ENCODE data around the gene USE1.
A peak's percentile ranks its signal among the peaks of the same experiment; 100 is the strongest.
"Not testable (repeated sequence)": the region's sequence is repeated elsewhere in the genome, so short reads cannot be mapped to it uniquely, and the experiment has no call there.

The USE1 gene, protein sequence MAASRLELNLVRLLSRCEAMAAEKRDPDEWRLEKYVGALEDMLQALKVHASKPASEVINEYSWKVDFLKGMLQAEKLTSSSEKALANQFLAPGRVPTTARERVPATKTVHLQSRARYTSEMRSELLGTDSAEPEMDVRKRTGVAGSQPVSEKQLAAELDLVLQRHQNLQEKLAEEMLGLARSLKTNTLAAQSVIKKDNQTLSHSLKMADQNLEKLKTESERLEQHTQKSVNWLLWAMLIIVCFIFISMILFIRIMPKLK

DNA sequence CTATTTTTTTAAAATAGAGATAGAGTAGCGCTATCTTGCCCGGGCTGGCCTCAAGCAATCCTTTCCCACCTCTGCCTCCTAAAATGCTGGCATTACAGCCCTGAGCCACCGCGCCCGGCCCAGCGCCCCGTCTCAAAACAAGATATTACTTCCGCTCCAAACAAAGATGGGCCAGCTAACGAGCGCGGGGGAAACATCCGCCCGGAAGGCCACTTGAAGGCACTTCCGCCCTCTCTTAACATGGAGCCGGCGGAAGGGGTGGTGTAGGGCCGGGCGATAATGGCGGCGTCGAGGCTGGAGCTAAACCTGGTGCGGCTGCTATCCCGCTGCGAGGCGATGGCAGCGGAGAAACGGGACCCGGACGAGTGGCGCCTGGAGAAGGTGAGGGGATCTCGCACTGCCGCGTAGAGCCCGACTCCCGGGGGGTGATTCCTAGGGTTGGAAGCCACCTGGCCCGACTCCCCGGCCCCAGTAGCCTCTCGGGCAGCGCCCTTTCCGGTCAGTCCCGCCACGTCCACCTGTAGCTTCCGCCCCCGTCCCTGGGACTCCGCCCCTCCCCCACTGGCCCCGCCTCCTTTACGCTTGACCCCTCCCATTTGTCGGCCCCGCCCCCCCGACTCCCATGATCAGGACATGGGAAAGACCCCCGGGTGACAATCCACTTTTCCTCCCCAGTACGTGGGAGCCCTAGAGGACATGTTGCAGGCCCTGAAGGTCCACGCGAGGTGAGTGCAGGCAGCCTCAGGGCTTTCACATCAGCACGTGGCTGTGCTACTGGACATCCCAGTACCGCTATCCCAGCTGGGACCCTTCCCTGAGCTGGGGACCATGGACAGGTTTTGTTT, at the start of gene USE1:
Gene USE1, plus strand, starts transcription at position 231 of the 845 bp plus-strand sequence. Its CDS starts 49 bp downstream, at position 280.
- peaks cover 40% of the 10 kb centered on the region for H3K4me1 Mint-ChIP-seq
- peak within 1 kb of the TSS; percentile 87 to 92 for H3K4me3 Mint-ChIP-seq
- DNase-seq (peak; percentile 83 to 88), ATAC-seq (peak; percentile 97)
- no peaks in the 10 kb centered on the region for H3K27me3 Mint-ChIP-seq
- H3K27ac Mint-ChIP-seq, result peak within 1 kb of the TSS; percentile 97 to 99
- H3K9me3 Mint-ChIP-seq, result no peaks in the 10 kb centered on the region

DNA sequence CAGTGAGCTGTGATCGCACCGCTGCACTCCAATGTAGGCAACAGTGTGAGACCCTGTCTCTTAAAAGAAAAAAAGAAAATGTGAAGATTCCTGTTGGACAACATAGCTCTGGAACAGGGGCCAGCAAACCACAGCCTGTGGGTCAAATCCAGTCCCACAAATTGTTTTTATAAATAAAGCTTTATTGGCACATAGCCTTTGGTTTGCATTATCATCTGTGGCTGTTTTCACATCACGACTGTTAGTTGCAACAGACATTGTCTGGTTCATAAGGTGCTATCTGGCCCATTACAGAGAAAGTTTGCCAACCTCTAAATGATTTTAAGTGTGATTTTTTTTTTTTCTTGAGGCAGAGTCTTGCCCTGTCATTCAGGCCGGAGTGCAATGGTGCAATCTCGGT, 49.4 kb upstream of the USE1 start:
- ATAC-seq, result no peak
- peaks cover under 1% of the 10 kb centered on the region for H3K4me1 Mint-ChIP-seq
- DNase-seq, result no peak
- H3K27me3 Mint-ChIP-seq, result no peaks in the 10 kb centered on the region
- H3K9me3 Mint-ChIP-seq, result no peaks in the 10 kb centered on the region
- no peak overlapping the region for H3K27ac Mint-ChIP-seq
- H3K4me3 Mint-ChIP-seq, result no peak overlapping the region

DNA sequence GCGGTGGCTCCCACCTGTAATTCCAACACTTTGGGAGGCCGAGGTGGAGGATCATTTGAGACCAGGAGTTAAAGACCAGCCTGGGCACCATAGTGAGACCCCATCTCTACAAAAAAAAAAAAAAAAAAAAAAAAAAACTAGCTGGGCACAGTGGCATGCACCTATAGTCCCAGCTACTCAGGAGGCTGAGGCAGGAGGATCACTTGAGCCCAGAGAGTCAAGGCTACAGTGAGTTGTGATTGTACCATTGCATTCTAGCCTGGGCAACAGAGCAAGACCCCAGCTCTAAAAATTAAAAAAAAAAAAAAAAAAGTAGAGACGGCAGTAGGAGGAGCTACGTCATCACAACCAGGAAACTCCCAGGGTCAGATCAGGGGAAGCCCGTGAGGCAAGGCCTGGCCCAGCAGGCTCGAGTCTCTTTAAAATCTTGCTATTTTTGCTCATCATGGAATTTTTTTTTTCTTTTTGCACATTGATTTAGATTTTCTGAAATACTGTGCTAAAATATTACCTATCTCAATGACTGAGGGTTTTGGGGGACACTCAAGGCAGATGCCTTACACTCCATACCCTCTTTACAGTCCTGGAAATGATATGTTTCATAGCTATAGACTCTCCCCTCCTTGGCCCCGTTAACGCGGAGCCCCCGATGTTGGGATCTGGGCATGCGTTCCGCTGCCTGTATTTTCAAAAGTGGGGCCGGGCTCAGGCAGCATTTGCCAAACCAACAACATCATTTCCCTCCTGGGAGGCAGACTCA, 44.4 kb upstream of the USE1 start:
- Mint-ChIP-seq H3K4me3 (no peak overlapping the region), H3K27ac (peak overlapping the region; percentile 86), H3K9me3 (no peaks in the 10 kb centered on the region), H3K4me1 (peaks cover 19% of the 10 kb centered on the region), H3K27me3 (no peaks in the 10 kb centered on the region)
- peak; percentile 81 for ATAC-seq
- peak in 1 of 2 donors; percentile 48 for DNase-seq

DNA sequence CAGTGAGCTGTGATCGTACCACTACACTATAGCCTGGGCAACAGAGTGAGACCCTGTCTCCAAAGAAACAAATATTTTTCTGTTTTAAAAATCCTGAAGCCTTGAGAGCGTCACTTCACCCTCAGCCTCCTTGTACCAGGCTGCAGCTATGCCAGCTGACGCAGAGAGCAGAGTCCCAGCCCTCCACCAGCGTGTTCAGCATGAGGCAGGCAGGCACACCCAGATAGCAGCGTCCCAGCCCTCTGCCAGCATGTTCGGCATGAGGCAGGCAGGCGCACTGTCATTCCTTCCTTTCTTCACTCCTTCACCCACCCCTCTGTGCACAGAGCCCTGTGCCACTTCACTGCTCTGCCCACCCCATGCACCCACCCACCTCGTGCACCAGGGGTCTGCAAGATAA, 43.3 kb upstream of the USE1 start:
- Mint-ChIP-seq H3K27ac (peak overlapping the region in 1 of 2 donors; percentile 27), H3K27me3 (no peaks in the 10 kb centered on the region), H3K9me3 (no peaks in the 10 kb centered on the region), H3K4me3 (no peak overlapping the region), H3K4me1 (peaks cover 19% of the 10 kb centered on the region)
- DNase-seq (no peak), ATAC-seq (no peak)

DNA sequence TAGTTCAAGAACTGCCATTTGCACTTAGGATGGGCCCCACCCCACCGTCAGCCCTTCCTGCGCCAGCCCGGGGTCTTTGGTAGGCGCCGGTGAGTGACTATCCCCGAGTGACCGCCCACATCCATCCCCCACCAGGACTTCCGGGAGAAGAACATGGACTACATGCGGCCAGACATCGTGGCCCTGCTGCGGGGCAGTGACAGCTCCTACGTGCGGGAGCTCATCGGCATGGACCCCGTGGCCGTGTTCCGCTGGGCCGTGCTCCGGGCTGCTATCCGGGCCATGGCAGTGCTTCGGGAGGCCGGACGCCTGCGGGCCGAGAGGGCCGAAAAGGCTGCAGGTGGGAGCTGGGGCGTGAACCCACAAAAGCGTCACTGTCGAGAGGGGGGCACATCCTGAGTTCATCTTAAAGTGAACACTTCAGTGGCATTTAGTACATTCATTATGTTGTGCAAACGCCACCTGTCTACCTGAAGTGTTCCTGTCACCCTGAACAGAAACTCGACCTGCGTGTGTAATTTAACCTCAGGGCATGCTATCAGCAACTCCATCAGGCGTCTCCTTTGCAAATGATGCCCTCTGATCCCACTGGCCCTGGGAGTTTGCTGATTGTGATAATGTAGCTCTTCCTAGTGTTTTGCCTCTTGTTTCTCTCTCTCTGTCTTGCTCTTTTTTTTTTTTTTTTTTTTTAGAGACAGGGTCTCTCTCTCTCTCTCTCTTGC, 42.4 kb upstream of the USE1 start:
- DNase-seq (no peak), ATAC-seq (no peak)
- Mint-ChIP-seq H3K27ac (no peak overlapping the region), H3K4me1 (peaks cover 19% of the 10 kb centered on the region), H3K4me3 (no peak overlapping the region), H3K27me3 (no peaks in the 10 kb centered on the region), H3K9me3 (no peaks in the 10 kb centered on the region)

DNA sequence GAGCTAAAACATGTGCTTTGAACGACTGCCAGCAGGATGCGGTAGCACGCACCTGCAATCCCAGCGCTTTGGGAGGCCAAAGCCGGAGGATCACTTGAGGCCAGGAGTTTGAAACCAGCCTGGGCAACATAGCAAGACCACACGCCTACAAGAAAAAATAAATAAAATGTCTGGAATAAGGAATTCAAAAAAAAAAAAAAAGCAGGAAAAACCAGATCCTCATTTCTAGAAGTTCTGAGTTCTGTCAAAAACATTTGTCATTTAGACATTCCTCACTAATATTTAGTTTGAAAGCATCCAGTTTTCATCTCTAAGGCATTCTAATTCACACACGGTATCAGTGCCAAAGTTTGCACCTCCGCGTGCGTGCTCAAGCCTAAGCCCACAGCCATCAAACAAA, 36.9 kb upstream of the USE1 start:
- no peak overlapping the region for H3K27ac Mint-ChIP-seq
- H3K27me3 Mint-ChIP-seq, result no peaks in the 10 kb centered on the region
- no peak for DNase-seq

DNA sequence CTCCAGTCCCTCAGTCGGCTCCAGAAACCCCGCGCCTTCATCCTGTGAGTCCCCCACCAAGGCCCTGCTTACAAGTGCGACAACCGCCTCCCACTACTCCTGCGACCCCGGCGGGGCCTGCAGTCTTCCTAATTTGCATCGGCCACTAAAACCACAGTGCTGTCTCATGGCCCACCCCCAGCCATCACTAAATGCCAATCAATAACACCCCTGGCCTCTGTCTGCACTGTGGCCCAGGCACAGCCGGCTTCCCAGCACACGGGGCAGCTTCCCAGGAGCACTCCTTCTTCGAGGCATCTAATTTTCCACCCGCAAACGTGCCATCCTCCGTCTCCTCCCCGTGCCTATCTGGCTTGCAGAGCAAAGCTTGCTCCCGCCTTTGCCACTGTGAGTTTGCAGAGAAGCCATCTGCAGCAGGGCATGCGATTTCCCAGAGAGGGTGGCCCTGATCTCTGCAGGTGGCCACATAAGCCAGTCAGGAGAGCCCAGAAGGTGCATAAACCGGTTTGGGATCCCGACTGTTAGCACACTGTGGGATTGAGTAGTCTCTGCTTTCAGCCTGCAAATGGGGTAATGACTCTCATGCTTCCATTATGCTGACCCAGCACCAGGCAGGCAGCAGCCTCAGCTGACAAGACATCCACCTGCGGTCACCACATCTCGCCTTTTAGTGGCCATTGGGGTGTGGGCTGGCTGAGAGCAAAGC, 34.0 kb upstream of the USE1 start:
- ATAC-seq, result no peak
- Mint-ChIP-seq H3K27ac (peak overlapping the region in 1 of 2 donors; percentile 88), H3K4me3 (no peak overlapping the region), H3K4me1 (peaks cover 23% of the 10 kb centered on the region), H3K27me3 (no peaks in the 10 kb centered on the region), H3K9me3 (no peaks in the 10 kb centered on the region)
- DNase-seq, result no peak

More for the DNA sequence above, 36.9 kb upstream of the USE1 start:
- Mint-ChIP-seq H3K9me3 (no peaks in the 10 kb centered on the region), H3K4me3 (no peak overlapping the region), H3K4me1 (peaks cover 10% of the 10 kb centered on the region)
- no peak for ATAC-seq

DNA sequence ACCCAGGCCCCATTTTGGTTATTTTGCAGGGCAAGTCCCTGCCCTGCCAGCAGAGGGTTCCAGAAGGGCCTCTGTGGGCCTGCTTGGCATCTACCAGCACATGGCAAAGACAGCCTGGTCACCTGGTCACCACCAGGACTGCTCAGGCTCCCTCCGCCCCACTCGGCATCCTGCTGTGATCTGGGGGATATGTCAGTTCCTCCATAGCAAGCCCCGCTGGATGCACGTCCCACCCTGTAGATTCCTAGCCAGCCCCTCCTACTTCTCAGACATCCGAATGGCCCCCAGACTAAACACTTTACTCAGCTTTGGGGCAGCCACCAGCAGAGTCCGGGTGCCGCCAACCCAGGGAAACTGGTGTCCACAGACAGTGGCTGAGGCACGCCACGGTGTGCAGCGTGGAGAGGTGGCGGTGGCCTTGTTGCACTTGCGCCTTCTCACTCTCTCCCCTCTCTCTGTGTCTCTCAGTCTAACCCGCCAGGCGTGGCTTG, 31.8 kb upstream of the USE1 start:
- H3K27me3 Mint-ChIP-seq, result no peaks in the 10 kb centered on the region
- no peaks in the 10 kb centered on the region for H3K9me3 Mint-ChIP-seq
- ATAC-seq (peak; percentile 29), DNase-seq (peak; percentile 33 to 44)
- H3K27ac Mint-ChIP-seq, result peak overlapping the region; percentile 95
- peaks cover 23% of the 10 kb centered on the region for H3K4me1 Mint-ChIP-seq
- peak overlapping the region; percentile 87 to 90 for H3K4me3 Mint-ChIP-seq

DNA sequence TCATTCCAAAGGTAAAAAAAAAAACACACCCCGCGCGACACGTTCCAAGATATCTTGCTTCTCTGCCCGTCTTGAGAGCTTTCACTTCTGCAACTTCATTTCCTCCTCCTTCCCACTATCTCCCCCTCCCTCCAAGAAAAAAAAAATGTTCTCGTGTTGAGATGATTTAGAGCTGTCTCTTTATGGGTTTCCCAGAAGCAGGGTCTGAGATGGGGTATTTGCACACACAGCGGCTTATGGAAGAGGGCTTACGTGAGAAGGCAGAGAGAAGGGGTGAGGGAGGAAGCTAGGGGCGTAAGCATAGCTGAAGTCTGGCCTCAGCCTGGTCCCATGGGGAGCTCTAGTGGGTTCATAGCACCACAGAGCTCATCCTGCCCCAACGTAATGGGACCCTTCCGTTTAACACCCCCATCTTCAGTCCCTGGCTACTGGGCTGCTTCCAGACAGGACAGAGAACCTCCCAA, 31.3 kb upstream of the USE1 start:
- H3K4me3 Mint-ChIP-seq, result peak overlapping the region; percentile 87 to 90
- no peaks in the 10 kb centered on the region for H3K27me3 Mint-ChIP-seq
- peak overlapping the region; percentile 95 for H3K27ac Mint-ChIP-seq
- DNase-seq, result peak; percentile 21 to 42
- no peaks in the 10 kb centered on the region for H3K9me3 Mint-ChIP-seq
- peaks cover 23% of the 10 kb centered on the region for H3K4me1 Mint-ChIP-seq
- peak; percentile 72 for ATAC-seq

DNA sequence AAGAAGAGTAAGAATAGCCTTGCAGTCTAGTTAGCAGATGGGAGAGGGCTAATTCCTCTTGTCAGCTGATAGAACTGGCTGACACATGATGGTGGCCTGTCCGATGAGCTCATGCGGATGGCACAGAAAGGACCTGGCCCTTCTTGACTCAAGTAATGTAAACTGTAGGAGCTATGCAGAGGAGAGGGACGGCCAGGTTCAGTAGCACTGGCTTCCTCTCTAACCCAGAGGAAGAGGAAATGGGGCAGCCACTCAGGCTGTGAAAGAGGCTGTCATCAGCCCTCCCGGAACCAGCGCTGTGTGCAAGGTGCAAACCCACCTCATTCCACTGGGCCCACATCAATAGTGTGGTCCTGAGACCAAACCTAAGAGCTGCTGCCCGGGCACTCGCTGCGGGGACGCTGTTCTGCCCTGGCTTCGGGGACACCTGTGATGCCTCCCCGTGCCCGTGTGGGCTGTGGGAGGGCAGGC, 30.8 kb upstream of the USE1 start:
- ATAC-seq (peak; percentile 94), DNase-seq (peak; percentile 42 to 73)
- no peaks in the 10 kb centered on the region for H3K27me3 Mint-ChIP-seq
- no peaks in the 10 kb centered on the region for H3K9me3 Mint-ChIP-seq
- H3K4me3 Mint-ChIP-seq, result peak overlapping the region; percentile 87 to 90
- peak overlapping the region; percentile 95 for H3K27ac Mint-ChIP-seq
- peaks cover 23% of the 10 kb centered on the region for H3K4me1 Mint-ChIP-seq

DNA sequence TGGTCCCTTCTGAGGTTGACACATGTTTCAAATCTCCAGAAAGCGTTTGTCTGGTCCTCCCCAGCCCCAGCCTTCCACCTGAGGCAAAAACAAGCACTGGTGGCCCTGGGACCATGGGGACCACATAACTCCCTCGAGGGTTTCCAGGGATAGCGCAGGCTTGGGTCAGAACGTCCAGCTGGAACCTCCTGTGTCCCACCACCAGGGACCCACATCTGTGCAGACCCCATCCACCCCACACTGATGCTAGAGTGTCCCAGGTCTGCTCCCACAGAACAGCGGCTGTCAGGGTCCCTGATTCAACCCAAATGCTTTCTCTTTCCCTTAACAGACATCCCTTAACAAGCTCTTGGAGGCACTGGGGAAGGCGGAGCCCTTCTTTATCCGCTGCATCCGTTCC, 29.6 kb upstream of the USE1 start:
- H3K27ac Mint-ChIP-seq, result peak overlapping the region in 1 of 2 donors; percentile 64
- no peak overlapping the region for H3K4me3 Mint-ChIP-seq

DNA sequence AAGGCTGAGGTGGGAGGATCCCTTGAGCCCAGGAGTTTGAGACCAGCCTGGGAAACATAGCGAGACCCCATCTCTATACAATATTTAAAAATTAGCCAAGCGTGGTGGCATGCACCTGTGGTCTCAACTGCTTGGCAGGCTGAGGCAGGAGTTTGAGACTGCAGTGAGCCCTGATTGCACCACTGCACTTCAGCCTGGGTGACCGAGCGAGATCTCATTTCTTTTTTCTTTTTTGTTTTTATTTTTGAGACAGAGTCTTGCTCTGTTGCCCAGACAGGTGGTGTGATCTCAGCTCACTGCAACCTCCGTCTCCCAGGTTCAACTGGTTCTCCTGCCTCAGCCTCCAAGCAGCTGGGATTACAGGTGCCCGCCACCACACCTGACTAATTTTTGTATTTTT, 23.4 kb upstream of the USE1 start:
- H3K27ac Mint-ChIP-seq, H3K4me1 Mint-ChIP-seq, ATAC-seq, H3K4me3 Mint-ChIP-seq, H3K9me3 Mint-ChIP-seq, H3K27me3 Mint-ChIP-seq, DNase-seq: not testable (repeated sequence)

More for the DNA sequence above, 29.6 kb upstream of the USE1 start:
- Mint-ChIP-seq H3K4me1 (peaks cover 23% of the 10 kb centered on the region), H3K9me3 (no peaks in the 10 kb centered on the region), H3K27me3 (no peaks in the 10 kb centered on the region)
- ATAC-seq (no peak), DNase-seq (no peak)

DNA sequence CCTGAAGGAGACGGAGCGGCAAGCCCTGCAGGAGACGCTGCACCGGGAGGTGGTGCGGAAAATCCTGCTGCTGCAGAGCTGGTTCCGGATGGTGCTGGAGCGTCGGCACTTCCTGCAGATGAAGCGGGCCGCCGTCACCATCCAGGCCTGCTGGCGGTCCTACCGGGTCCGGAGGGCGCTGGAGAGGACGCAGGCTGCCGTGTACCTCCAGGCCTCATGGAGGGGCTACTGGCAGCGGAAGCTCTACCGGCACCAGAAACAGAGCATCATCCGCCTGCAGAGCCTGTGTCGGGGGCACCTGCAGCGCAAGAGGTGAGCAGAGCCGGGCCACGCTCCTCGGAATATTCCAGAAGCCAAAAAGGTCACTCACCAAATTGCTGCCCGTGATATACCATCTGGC, 22.4 kb upstream of the USE1 start:
- H3K4me1 Mint-ChIP-seq, result no peaks in the 10 kb centered on the region
- no peaks in the 10 kb centered on the region for H3K27me3 Mint-ChIP-seq
- no peak overlapping the region for H3K4me3 Mint-ChIP-seq
- ATAC-seq (no peak), DNase-seq (no peak)
- H3K27ac Mint-ChIP-seq, result no peak overlapping the region
- no peaks in the 10 kb centered on the region for H3K9me3 Mint-ChIP-seq

DNA sequence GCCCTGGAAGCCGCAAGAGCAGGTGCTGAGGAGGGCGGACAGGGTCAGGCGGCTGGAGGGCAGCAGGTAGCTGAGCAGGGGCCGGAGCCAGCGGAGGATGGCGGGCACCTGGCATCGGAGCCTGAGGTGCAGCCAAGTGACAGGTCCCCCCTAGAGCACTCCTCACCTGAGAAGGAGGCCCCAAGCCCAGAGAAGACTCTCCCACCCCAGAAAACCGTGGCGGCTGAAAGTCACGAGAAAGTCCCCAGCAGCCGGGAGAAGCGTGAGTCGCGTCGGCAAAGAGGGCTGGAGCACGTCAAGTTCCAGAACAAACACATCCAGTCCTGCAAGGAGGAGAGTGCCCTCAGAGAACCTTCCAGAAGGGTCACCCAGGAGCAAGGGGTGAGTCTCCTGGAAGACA, 20.5 kb upstream of the USE1 start:
- Mint-ChIP-seq H3K4me1 (no peaks in the 10 kb centered on the region), H3K9me3 (no peaks in the 10 kb centered on the region), H3K27me3 (no peaks in the 10 kb centered on the region), H3K27ac (peak overlapping the region in 1 of 2 donors; percentile 51), H3K4me3 (no peak overlapping the region)
- ATAC-seq, result no peak
- DNase-seq, result no peak

Measured in stimulated activated naive CD8-positive, alpha-beta T cell treated with anti-CD3 and anti-CD28 coated beads, Interleukin-15, amount 100 ng/mL, for 72 hours (primary cell).